ENCODE measurements around the gene MYL5.

MYL5 gene

DNA sequence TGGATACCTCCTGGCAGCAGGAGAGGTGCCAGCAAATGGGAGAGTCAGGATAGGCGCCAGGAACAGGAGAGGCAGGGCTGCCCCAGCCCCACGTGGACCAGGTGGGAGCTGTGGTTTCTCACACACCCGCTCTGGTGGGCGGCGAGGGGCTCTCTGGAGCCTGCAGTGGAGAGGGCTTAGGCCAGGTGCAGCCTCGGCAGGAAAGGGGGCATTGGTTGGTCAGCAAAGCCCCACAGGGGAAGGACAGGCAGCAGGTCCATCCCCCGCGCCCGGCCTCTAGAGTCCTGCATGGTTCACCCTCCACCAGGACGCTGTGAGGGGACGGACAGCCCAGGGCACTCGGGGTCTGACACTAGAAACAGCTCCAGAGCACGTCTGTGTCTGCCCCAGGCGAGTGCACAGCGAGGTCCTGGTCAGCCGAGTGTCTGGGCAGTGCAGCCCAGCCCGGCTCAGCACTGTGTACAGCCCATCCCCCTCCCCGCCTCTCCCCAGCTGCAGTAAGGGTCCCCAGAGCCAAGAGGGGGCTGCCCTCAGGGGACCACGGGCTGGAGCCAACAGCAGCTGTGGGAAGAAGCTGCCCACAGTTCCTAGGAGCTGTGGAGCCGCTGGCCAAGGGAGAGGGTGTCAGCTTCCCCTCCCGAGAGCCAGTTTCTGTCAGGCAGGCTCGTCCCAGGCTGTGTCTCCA lies 8.4 kb upstream of the MYL5 start:
- no peak for TF ChIP-seq GLIS3 (CRISPR knock-in tag; IDR thresholded peaks at IDR 0.05)
- TF ChIP-seq, protein P1, sequence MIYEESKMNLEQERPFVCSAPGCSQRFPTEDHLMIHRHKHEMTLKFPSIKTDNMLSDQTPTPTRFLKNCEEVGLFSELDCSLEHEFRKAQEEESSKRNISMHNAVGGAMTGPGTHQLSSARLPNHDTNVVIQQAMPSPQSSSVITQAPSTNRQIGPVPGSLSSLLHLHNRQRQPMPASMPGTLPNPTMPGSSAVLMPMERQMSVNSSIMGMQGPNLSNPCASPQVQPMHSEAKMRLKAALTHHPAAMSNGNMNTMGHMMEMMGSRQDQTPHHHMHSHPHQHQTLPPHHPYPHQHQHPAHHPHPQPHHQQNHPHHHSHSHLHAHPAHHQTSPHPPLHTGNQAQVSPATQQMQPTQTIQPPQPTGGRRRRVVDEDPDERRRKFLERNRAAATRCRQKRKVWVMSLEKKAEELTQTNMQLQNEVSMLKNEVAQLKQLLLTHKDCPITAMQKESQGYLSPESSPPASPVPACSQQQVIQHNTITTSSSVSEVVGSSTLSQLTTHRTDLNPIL (CRISPR knock-in tag; IDR thresholded peaks at IDR 0.05; ENCODE audit: low read depth) = no peak
- no peak for TF ChIP-seq ZFP30 (CRISPR knock-in tag; IDR thresholded peaks at IDR 0.05)
- TF ChIP-seq ZFP3 (CRISPR knock-in tag; IDR thresholded peaks at IDR 0.05) = no peak
- no peak for TF ChIP-seq ZNF8 (CRISPR knock-in tag; IDR thresholded peaks at IDR 0.05)
- no peak for TF ChIP-seq PATZ1 (CRISPR knock-in tag; IDR thresholded peaks at IDR 0.05; ENCODE audit: borderline replicate concordance)
- TF ChIP-seq PPARA (CRISPR knock-in tag; IDR thresholded peaks at IDR 0.05; ENCODE audit: borderline replicate concordance) = no peak
- no peak for TF ChIP-seq ZNF70 (CRISPR knock-in tag; IDR thresholded peaks at IDR 0.05)
- TF ChIP-seq ESRRG (CRISPR knock-in tag; IDR thresholded peaks at IDR 0.05) = no peak
- no peak for TF ChIP-seq ARNTL (CRISPR knock-in tag; IDR thresholded peaks at IDR 0.05; ENCODE audit: borderline replicate concordance, low read depth)
- TF ChIP-seq ISL1 (CRISPR knock-in tag; IDR thresholded peaks at IDR 0.05) = no peak
- ATAC-seq = no peak; the same call in 2 of the 3 replicates

DNA sequence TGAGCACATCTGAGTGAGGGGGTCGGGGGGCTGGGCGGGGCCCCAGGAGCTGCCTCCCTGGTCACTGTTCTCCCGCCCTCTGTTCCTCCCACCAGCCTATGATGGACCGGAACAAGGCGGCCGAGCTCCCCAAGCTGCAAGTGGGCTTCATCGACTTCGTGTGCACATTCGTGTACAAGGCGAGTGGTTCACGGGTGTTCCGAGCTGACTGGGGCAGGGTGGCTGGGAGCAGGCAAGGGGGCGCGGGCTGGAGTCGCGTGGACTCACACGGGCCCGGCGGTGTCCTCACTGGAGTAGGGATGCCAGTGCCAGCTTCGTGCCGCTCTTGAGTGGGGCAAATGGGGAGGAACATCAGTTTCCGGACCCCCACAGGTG lies 7.9 kb upstream of the MYL5 start:
- TF ChIP-seq ZFP3 (CRISPR knock-in tag; IDR thresholded peaks at IDR 0.05) (no peak), OSR1 (CRISPR knock-in tag; IDR thresholded peaks at IDR 0.05) (no peak), TCF4 (CRISPR knock-in tag; IDR thresholded peaks at IDR 0.05; ENCODE audit: borderline replicate concordance) (no peak), PPARA (CRISPR knock-in tag; IDR thresholded peaks at IDR 0.05; ENCODE audit: borderline replicate concordance) (no peak), ZNF565 (CRISPR knock-in tag; conservative IDR thresholded peaks at IDR 0.05; ENCODE audit: low read depth) (no peak), ZNF8 (CRISPR knock-in tag; IDR thresholded peaks at IDR 0.05) (no peak), RARB (CRISPR knock-in tag; IDR thresholded peaks at IDR 0.05) (no peak), ZNF70 (CRISPR knock-in tag; IDR thresholded peaks at IDR 0.05) (no peak), SNAI2 (CRISPR knock-in tag; IDR thresholded peaks at IDR 0.05) (no peak), GLIS3 (CRISPR knock-in tag; IDR thresholded peaks at IDR 0.05) (no peak), ZC3H10 (CRISPR knock-in tag; IDR thresholded peaks at IDR 0.05) (no peak), BACH2 (CRISPR knock-in tag; IDR thresholded peaks at IDR 0.05; ENCODE audit: borderline replicate concordance) (no peak), ESRRG (CRISPR knock-in tag; IDR thresholded peaks at IDR 0.05) (no peak), ZFP30 (CRISPR knock-in tag; IDR thresholded peaks at IDR 0.05) (no peak)
- TF ChIP-seq, protein P2, sequence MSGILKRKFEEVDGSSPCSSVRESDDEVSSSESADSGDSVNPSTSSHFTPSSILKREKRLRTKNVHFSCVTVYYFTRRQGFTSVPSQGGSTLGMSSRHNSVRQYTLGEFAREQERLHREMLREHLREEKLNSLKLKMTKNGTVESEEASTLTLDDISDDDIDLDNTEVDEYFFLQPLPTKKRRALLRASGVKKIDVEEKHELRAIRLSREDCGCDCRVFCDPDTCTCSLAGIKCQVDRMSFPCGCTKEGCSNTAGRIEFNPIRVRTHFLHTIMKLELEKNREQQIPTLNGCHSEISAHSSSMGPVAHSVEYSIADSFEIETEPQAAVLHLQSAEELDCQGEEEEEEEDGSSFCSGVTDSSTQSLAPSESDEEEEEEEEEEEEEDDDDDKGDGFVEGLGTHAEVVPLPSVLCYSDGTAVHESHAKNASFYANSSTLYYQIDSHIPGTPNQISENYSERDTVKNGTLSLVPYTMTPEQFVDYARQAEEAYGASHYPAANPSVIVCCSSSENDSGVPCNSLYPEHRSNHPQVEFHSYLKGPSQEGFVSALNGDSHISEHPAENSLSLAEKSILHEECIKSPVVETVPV (CRISPR knock-in tag; IDR thresholded peaks at IDR 0.05) = no peak
- TF ChIP-seq, protein P1 (CRISPR knock-in tag; IDR thresholded peaks at IDR 0.05; ENCODE audit: low read depth) = no peak
- TF ChIP-seq, protein P3, sequence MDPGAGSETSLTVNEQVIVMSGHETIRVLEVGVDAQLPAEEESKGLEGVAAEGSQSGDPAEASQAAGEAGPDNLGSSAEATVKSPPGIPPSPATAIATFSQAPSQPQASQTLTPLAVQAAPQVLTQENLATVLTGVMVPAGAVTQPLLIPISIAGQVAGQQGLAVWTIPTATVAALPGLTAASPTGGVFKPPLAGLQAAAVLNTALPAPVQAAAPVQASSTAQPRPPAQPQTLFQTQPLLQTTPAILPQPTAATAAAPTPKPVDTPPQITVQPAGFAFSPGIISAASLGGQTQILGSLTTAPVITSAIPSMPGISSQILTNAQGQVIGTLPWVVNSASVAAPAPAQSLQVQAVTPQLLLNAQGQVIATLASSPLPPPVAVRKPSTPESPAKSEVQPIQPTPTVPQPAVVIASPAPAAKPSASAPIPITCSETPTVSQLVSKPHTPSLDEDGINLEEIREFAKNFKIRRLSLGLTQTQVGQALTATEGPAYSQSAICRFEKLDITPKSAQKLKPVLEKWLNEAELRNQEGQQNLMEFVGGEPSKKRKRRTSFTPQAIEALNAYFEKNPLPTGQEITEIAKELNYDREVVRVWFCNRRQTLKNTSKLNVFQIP (CRISPR knock-in tag; IDR thresholded peaks at IDR 0.05; ENCODE audit: borderline replicate concordance, low read depth) = no peak
- no peak for ATAC-seq

- no peak for TF ChIP-seq ARNTL (CRISPR knock-in tag; IDR thresholded peaks at IDR 0.05; ENCODE audit: borderline replicate concordance, low read depth)
- TF ChIP-seq ISL1 (CRISPR knock-in tag; IDR thresholded peaks at IDR 0.05) = no peak
- no peak for TF ChIP-seq ZC3H10 (CRISPR knock-in tag; IDR thresholded peaks at IDR 0.05)
- TF ChIP-seq, protein P3 (CRISPR knock-in tag; IDR thresholded peaks at IDR 0.05; ENCODE audit: borderline replicate concordance, low read depth) = no peak
- no peak for TF ChIP-seq RARB (CRISPR knock-in tag; IDR thresholded peaks at IDR 0.05)
- TF ChIP-seq, protein P2 (CRISPR knock-in tag; IDR thresholded peaks at IDR 0.05) = no peak
- TF ChIP-seq TOX (CRISPR knock-in tag; IDR thresholded peaks at IDR 0.05; ENCODE audit: borderline replicate concordance) = no peak
- no peak for TF ChIP-seq PPARA (CRISPR knock-in tag; IDR thresholded peaks at IDR 0.05; ENCODE audit: borderline replicate concordance)
- TF ChIP-seq ZNF8 (CRISPR knock-in tag; IDR thresholded peaks at IDR 0.05) = no peak
- ATAC-seq = no peak
Measured at GRCh38 chr4:666822-667544, 7.4 kb upstream of the MYL5 start.
